Measurements from ENCODE around the gene ZNF586. TPM values are rescaled to one million over a fixed set of nuclear protein-coding genes. Genes with fewer than 3 reads are reported as not detected.

The ZNF586 gene
- total and polyA plus RNA-seq, 10 of the 15 experiments (the other 5 are each of a cell fraction or from before 2014, with no cell fraction given), result 3.9 to 24.2 (median 15.0) TPM

- TF ChIP-seq ELK1 (IDR thresholded peaks at IDR 0.05; ENCODE audit: low read depth, low read length), result no peak
- TF ChIP-seq POLR2A (IDR thresholded peaks at IDR 0.05; ENCODE audit: low read depth, low read length), result no peak
- no peak for TF ChIP-seq ZBTB4 (CRISPR knock-in tag; IDR thresholded peaks at IDR 0.05)
- no peak for TF ChIP-seq EED (IDR thresholded peaks at IDR 0.05; ENCODE audit: low read depth)
Observed at GRCh38 chr19:57757941-57758340, 11.5 kb upstream of the ZNF586 start (continued).

GRCh38 chr19:57759096-57759495, 10.4 kb upstream of the ZNF586 start:
- Histone ChIP-seq H3K4me1 (ENCODE audit: control insufficient read depth, insufficient read depth, low read length) (no peaks in the 10 kb centered on the region), H3K4me3 (no peak overlapping the region), H3K79me2 (ENCODE audit: control insufficient read depth, insufficient read depth, low read length) (no peaks in the 10 kb centered on the region), H3K9me3 (replicated peaks; ENCODE audit: control insufficient read depth, insufficient read depth, low read length) (peaks cover 13% of the 10 kb centered on the region), H3K4me2 (ENCODE audit: control insufficient read depth, insufficient read depth) (no peak overlapping the region), H2AFZ (ENCODE audit: control insufficient read depth, low read depth, low read length) (no peak overlapping the region), H3K36me3 (ENCODE audit: control insufficient read depth in 2 of 2, insufficient read depth in 2 of 2, low read length in 1 of 2) (peaks cover 0 to 15% of the 10 kb centered on the region in 2 experiments; a peak in 2 of 4 replicates), H3K27me3 (replicated peaks in 1 of 2; ENCODE audit: control insufficient read depth in 2 of 2, insufficient read depth in 2 of 2, low read length in 1 of 2) (no peaks in the 10 kb centered on the region), H3K9ac (ENCODE audit: control insufficient read depth, insufficient read depth, low read length) (no peak overlapping the region), H4K20me1 (ENCODE audit: control insufficient read depth, insufficient read depth) (no peaks in the 10 kb centered on the region), H3K27ac (ENCODE audit: control insufficient read depth, insufficient read depth) (no peak overlapping the region)
- ATAC-seq (no peak), FAIRE-seq (no peak), DNase-seq (ENCODE audit: low read depth, low spot score) (no peak)
- intact Hi-C loops (cut with micrococcal nuclease; ENCODE audit: unreplicated experiment), result no loop called here
- SMC1A ChIA-PET (ENCODE audit: uncharacterized antibody, unreplicated experiment), result no interaction called here
- RAD21 ChIA-PET (ENCODE audit: unreplicated experiment), result no interaction called here
- CTCF ChIA-PET, result interaction anchor here (1.3 kb wide), 1 partner anchor 8 kb away, joined by 3 read pairs; no protein-coding TSS in a partner anchor
- no TSS peak for BruUV-seq (replicated peaks)
- in situ Hi-C loops (cut with MboI), result no loop called here
- WGBS (ENCODE audit: insufficient coverage, insufficient replicate concordance, low lambda C conversion rate, missing lambda C conversion rate), result 100% methylated on average over 2 of the region's 2 CpGs
- TF ChIP-seq CHD2 (IDR thresholded peaks at IDR 0.05; ENCODE audit: borderline replicate concordance, low read depth, low read length) (no peak), PBX3 (IDR thresholded peaks at IDR 0.05; ENCODE audit: insufficient replicate concordance, low read depth, low read length) (no peak), SRF (IDR thresholded peaks at IDR 0.05; ENCODE audit: low read depth in 2 of 2, low read length in 2 of 2) (no peak), ATF7 (IDR thresholded peaks at IDR 0.05; ENCODE audit: low read depth) (no peak), POLR2A (IDR thresholded peaks at IDR 0.05; ENCODE audit: low read depth, low read length) (no peak), RAD21 (IDR thresholded peaks at IDR 0.05; ENCODE audit: insufficient read depth, low read depth, low read length) (no peak), MYB (IDR thresholded peaks at IDR 0.05; ENCODE audit: borderline replicate concordance, low read depth, low read length) (no peak), NRF1 (conservative IDR thresholded peaks at IDR 0.05; ENCODE audit: low read depth, low read length) (no peak), CBFB (IDR thresholded peaks at IDR 0.05; ENCODE audit: low read depth) (no peak), SIX5 (IDR thresholded peaks at IDR 0.05; ENCODE audit: low read depth, low read length, severe bottlenecking) (no peak), HDAC6 (IDR thresholded peaks at IDR 0.05; ENCODE audit: unreplicated experiment) (no peak), NFXL1 (IDR thresholded peaks at IDR 0.05; ENCODE audit: borderline replicate concordance) (no peak), HSF1 (IDR thresholded peaks at IDR 0.05; ENCODE audit: low read depth, low read length) (no peak), ZNF384 (IDR thresholded peaks at IDR 0.05; ENCODE audit: borderline replicate concordance, low read depth, low read length) (no peak), SMARCA5 (IDR thresholded peaks at IDR 0.05) (no peak)
- POLR2A ChIA-PET, result interaction anchor here (0.6 kb wide), 1 partner anchor 10 kb away, joined by 4 read pairs; the partner anchor contains the start of gene ZNF586
